HG02798 (cell line): Measurements from ENCODE around the gene IFNL2.
"Not testable (repeated sequence)": the region's sequence is repeated elsewhere in the genome, so short reads cannot be mapped to it uniquely, and the experiment has no call there.

Experiments
- ATAC-seq: cut with Tn5 transposase; IDR thresholded peaks from one replicate; pipeline ENCODE4 v1.9.1; 2021; ENCODE audit warnings: mild to moderate bottlenecking; ENCODE audit not compliant: unreplicated experiment, poor library complexity

IFNL2 gene

DNA sequence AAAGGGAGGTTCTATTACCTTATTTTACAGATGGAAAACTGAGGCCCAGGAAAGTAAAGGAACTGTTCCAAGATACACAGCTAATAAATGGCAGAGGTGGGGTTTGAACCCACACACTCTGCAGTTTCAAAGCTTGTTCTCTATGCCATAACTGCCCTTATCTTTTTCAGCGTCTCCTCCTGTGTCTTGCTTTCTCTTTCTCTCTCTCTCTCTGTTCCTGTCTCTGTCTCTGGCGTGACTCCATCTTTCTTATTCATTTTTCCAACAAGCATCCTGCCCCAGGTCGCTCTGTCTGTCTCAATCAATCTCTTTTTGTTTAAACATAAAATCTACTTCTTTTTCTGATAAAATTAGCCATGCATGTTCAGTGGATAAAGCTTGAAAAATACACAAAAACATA lies 16.4 kb upstream of the IFNL2 start:
- no peak for ATAC-seq

DNA sequence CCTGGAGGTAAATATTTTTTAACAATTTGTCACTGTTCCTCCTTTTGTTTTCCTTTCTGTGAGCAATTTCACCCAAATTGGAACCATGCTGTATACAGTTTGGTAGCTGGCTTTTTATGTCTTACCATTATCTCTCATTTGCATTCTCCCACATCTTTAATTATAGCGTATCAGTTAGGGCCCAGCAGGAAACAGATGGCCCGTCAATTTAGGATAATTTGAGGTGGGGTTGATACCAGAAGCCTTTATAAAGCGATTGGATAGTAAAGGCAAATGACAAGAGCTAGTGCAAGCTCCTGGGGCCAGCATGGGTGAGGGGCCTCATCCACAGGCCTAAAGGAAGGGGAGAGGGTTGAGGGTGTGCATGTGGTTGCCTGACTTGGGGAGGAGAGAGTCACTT lies 15.7 kb upstream of the IFNL2 start:
- no peak for ATAC-seq

DNA sequence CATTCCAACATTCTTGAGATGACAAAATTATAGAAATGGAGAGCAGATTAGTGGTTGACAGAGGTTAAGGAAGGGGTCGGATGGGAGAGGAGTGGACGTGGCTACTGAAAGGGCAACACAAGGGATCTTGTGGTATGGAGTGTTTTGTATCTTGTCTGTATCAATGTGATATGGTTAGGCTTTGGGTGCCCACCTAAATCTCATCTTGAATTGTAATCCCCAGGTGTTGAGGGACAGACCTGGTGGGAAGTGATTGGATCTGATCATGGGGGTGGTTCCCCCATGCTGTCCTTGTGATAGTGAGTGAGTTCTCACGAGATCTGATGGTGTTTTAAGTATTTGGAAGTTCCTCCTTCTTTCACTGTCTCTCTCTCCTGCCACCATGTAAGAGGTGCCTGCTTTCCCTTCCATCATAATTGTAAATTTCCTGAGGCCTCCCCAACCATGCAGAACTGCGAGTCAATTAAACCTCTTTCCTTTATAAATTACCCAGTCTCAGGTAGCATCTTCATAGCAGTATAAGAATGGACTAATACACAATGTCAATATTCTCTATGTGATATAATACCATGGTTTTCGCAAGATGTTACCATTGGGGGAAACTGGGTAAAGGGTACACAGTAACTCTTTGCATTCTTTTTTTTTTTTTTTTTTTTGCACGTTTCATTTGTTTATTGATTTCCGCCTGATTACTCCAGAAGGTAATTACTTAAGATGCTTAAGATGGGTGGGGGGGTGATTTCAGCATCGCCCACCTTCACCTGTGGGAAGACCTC lies 14.6 kb upstream of the IFNL2 start:
- no peak for ATAC-seq

DNA sequence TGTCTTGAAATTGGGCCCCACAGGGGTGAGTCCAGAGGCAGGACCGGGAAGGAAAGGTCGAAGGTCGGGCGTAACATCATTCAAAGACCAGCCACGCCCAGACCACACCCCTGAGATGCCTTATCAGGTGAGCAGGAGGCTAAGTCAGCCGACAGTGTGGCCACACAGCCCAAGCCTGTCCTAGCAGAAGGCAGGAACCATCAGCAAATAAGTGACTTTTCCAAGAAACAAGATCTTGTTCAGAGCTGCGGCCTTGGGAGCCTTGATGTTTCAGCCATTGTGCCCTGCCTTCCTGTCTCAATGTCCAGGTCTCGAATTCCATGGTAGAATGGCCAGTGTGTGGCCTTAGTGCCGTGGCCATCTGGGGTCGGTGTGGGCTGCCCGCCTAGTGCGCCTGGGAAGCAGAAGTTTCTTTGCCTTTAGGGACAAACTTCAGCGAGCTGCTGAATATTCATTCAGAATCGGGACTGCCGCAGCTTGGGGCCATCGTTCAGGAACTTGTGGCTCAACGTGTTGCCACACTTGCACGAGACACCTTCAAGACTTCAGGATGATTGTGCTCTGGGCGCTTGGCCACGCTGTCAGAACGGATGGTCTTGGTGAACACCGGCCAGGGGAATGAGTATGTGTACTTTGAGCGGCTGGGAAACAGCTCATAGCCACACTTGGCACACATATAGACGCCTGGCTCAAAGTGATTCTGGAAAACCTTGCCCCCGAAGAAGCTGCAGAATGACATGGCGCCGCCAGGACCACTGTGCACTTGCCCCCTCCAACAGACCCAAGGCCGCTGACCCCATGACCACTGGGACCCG lies 13.5 kb upstream of the IFNL2 start:
- no peak for ATAC-seq

DNA sequence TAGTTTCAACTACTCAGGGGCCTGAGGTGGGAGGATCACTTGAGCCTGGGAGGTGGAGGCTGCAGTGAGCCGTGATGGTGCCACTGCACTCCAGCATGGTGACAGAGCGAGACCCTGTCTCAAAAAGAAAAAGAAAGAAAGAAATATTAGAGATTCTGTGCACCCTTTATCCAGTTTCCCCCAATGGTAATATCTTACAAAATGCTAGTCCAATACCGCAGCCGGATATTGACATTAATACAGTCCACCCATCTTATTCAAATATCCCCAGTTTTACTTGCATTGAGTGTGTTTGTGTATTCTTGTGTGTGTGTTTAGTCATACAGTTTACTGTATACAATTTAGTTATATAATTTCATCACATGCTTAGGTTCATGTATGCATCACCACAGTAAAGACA lies 11.0 kb upstream of the IFNL2 start:
- no peak for ATAC-seq

DNA sequence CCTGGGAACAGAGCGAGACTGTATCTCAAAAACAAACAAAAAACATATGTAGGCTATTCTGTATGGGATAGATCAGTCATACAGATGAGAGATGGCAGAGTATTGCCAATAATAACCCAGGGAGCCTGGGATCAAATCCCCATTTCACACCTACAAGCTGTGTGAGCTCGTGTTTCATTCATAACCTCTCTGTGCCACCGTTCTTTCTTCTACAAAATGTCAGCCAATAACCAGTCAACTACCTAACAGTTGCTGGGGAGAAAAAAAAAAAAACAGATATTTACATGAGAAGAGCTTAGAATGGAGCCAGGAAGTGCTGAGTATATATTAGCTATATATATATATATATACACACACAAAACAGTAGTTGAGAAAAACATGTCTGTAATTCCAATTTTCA lies 6.5 kb upstream of the IFNL2 start:
- ATAC-seq, result no peak

DNA sequence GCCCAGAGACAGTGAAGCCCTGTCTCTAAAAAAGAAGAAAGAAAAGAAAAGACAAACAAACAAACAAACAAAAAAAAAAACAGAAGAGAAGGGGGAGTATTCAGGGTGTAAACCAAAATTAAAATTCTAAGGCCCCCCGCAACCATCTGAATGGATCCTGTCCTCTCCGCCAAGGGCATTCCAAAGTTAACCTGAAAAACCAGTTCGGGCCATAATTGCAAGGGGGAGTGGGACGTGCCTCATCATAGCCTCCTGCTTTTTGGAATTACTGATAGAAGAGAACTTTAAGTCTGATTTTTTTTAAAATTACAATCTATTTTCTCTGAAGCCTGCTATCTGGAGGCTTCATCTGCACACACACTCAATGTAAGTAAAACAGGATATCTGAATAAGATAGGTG lies 5.7 kb upstream of the IFNL2 start:
- no peak for ATAC-seq

DNA sequence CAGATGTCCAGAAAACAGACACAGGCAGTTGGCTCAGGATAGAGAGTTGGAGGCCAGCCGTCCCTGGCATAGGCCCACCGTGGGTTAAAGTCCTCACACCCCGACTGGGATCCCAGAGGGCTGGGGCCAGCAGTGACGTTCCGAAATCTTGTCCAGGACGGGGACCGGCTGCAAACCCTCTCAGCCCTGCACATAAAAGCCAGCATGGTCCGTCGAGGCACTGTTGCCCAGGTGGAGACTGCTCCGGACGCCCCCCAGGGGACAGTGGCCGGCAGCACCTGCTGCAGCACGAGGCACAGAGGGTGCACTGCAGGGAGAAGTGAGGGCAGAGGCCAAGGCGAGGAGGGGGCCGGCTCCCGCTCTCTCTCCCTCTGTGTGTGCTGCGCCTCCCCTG lies 4.3 kb upstream of the IFNL2 start:
- ATAC-seq, result no peak

DNA sequence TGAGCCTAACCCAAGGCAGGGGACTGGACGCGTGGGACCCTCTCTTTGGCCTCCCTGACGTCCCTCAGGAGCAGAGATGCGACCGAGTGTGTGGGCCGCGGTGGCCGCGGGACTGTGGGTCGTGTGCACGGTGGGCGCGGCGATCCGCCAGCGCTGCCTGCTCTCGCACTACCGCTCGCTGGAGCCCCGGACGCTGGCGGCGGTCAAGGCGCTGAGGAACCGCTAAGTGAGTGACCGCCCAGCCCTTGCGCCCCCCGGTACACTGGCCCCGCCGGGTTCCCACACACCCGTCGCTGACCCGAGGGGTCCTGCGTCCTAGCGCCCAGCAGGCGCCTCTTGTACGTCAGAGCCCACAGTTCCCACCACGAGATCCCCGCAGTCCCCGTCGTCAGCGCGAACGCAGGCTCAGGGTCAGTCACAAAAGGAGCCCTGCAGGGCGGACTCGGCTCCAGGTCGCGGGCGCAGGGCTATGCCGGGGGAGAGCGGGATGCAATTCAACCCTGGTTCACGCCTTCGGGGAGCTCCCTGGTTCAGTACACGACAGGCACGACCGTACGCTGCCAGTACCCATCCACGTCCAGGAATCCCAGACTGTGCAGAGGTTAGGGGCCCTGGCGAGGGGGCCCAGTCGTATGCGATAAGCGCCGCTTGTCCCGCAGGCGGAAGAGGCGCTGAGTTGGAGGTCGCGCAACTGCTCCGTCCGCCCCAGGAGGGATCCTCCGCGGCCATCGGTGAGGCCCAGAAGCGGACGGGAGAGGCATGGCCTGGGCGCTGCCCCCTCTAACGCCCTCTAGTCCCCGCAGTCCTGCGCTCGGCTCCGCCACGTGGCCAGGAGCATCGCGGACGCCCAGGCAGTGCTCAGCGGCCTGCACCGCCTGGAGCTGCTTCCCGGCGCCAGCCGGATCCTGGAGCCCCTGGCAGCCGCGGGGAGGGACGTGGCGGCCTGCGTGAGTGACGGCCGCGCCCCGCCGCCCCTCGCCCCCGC lies 3.6 kb upstream of the IFNL2 start:
- ATAC-seq, result no peak

DNA sequence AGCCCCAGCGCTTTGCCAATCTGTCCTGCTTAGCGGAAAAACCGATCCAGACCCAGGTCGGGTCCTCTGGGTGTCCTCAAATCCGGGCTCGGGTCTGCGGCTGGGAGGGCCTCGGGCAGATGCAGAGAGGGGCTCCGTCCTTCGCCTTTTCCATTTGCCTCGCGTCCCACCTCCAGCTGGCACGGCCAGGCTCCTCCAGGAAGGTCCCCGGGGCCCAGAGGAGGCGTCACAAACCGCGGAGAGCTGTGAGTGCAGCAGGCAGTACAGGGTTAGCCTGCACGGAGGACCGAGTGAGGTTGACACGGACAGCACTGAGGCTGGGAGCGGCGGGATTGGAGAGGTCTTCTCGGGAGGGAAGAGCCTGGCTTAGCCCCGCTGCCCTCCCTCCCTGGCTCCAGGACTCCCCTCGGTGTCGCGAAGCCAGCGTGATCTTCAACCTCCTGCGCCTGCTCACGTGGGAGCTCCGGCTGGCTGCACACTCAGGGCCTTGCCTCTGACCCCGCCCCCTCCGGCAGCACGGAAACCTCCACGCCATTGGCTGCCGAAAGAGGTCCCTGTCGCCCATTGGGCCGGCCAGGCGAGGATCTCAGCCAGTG lies 2.8 kb upstream of the IFNL2 start:
- ATAC-seq, result no peak

DNA sequence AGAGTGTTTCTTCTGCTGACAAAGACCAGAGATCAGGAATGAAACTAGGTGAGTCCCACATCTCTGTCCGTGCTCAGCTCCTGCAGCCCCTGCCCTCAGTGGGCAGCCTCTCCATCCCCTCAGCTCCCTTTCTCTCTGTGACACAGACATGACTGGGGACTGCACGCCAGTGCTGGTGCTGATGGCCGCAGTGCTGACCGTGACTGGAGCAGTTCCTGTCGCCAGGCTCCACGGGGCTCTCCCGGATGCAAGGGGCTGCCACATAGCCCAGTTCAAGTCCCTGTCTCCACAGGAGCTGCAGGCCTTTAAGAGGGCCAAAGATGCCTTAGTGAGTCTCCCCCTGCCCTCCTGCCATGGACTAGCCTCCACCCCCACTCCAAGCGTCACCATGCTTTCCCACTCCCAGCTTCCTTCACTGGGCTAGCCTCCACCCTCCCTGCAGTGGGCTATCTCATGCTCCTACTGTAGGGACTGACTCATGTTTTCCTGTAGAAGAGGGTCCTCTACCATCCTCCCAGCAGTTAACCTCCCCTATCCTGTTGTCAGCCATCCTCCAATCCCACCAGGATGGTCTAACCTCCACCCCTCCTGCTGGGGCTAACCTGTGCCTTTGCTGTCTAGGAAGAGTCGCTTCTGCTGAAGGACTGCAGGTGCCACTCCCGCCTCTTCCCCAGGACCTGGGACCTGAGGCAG lies 481 bp downstream of the IFNL2 start:
- not testable (repeated sequence) for ATAC-seq

DNA sequence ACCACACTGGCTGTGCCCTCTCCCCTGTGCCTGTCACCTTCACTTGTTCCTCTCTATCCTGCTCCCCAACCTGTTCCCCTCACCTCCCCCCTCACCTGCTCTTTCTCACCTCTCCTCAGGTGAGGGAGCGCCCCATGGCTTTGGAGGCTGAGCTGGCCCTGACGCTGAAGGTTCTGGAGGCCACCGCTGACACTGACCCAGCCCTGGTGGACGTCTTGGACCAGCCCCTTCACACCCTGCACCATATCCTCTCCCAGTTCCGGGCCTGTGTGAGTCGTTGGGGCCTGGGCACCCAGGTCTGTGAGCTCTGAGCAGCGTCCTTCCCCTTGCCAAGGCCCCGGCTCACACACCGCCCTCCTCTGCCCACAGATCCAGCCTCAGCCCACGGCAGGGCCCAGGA lies 1.2 kb downstream of the IFNL2 start:
- not testable (repeated sequence) for ATAC-seq

DNA sequence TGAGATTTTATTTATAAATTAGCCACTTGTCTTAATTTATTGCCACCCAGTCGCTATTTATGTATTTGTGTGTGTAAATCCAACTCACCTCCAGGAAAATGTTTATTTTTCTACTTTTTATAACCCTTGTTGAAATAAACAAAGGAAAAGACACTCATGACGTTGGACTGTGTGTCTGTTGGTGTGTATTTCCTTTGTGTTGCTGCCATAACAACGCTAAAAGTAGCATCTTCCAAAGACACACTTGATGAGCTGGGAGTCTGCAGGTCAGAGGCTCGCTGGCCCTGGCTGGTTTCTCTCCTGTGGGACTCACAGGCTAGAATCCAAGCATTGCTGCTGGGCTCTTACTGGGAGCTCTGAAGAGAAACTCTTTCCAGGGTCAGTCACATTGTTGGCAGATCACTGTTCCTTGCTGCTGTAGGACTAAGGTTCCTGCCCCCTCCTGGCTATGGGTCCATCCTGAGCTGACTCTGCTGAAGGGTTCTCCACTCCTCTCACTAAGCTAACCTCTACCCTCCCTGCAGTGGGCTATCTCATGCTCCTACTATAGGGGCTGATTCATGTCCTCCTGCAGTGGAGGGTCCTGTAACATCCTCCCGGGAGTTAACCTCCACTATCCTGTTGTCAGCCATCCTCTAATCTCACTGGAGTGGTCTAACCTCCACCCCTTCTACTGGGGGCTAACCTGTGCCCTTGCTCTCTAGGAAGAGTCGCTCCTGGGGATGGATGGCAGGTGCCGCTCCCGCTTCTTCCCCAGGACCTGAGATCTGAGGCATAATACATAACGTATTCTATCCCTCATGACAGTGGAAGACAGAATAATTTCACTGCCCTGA lies 2.1 kb downstream of the IFNL2 start:
- ATAC-seq, result no peak

DNA sequence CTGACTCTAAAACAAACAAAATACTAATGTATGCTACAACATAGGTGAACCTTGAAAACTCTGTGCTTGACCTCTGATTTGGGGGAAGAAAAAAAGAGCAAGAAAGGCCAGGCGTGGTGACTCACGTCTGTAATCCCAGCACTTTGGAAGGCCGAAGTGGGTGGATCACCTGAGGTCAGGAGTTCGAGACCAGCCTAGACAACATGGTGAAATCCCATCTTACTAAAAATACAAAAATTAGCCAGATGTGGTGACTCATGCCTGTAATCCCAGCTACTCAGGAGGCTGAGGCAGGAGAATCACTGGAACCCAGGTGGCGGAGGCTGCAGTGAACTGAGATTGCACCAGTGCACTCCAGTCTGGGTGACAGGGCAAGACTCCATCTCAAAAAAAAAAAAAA lies 5.7 kb downstream of the IFNL2 start:
- not testable (repeated sequence) for ATAC-seq

DNA sequence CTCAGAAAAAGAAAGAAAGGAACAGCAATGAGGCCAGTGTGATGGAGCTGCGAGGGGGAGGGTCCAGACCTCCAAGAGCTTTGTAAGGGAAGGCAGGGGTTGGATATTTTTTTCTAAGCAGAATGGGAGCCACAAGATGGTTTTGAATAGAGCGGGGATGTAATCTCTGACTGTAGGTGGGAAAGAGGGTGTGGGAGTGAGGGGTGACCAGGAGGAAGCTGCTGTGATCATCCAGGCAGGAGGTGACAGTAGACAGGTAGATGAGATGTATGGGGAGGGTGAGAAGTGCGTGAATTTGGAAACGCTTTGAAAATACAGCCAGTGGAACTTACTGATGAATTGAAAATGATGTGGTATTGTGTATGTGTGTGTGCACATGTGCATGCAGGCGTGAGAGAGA lies 7.4 kb downstream of the IFNL2 start:
- no peak for ATAC-seq

DNA sequence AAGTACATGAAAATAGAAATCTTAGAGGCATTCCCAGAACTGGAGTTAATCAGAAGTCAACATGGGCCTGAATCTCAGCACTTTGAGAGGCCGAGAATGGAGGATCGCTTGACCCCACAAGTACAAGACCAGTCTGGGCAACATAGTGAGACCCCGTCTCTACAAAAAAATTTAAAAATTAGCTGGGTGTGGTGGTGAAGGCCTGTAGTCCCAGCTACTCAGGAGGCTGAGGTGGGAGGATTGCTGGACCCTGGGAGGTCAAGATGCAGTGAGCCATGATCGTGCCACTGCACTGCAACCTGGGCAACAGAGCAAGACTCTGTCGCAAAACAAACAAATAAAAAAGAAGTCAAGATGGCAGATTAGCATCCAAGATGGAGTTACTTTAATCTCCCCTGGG lies 8.5 kb downstream of the IFNL2 start:
- ATAC-seq, result no peak

DNA sequence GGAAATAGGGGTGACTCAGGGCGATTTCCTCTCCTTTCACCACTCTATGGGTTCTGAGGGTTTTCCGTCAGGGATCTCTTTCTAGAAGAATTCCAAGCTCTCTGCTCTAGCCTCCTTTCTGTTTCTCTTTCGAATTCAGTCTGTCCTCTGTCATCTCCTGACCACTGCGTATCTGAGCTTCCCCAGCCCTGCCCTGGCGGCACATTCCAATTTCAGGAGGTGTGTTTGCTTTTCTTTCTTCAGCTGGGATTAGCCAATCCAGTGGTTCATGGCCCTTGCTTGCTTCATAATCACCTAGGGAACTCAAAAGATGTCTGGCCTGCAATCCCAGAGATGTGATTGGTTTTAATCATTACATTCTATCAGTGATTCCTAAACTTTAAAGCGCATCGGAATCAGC lies 9.4 kb downstream of the IFNL2 start:
- ATAC-seq, result no peak

DNA sequence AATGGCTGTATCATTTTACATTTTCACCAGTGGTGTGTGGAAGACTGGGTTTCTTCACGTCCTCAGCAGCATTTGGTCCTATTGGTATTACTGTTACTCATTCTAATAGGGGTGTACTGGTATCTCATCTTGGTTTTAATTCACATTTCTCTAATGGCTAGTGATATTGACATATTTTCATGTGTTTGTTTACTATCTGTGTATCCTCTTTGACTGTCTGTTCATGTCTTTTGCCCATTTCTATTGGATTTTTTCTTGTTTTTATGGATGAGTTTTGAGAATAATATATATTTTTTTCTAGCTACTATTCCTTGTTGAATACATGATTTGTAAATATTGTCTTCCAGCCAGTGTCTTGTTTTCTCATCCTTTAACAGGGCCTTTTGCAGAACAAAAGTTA lies 13.8 kb downstream of the IFNL2 start:
- ATAC-seq, result no peak

DNA sequence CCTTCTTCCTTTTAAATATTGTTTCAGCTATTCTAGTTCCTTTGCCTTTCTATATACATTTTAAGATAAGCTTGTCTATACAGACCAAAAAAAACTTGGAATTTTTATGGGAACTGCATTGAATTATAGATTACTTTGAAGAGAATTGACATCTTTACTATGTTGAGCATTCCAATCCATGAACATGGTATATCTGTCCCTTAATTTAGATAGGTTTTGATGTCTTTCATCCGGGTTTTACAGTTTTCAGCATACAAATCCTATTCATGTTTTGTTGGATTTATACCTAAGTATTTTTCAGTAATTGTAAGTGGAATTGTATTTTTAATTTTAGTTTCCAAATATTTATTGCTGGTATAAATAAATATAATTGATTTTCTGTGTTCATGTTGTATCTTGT lies 15.8 kb downstream of the IFNL2 start:
- no peak for ATAC-seq
